ENCODE results near the gene PLA2G4E. TPM values are rescaled to one million over a fixed set of nuclear protein-coding genes. Genes with fewer than 3 reads are reported as not detected.

The PLA2G4E gene
- polyA plus RNA-seq, 3 donors: not detected

GRCh38 chr15:41983621-41984571, 36.9 kb downstream of the PLA2G4E start:
- DNase-seq (ENCODE audit: extremely low read depth in 1 of 11, low read depth in 9 of 11, low spot score in 4 of 11): no peak

- DNase-seq (ENCODE audit: extremely low read depth in 1 of 11, low read depth in 9 of 11, low spot score in 4 of 11): no peak
Measured at GRCh38 chr15:41983221-41983620, 37.6 kb downstream of the PLA2G4E start.

- DNase-seq (ENCODE audit: extremely low read depth in 1 of 11, low read depth in 9 of 11, low spot score in 4 of 11): no peak
Measured at GRCh38 chr15:41982133-41982930, 38.5 kb downstream of the PLA2G4E start.

GRCh38 chr15:41981371-41982132, 39.3 kb downstream of the PLA2G4E start:
- DNase-seq (ENCODE audit: extremely low read depth in 1 of 11, low read depth in 9 of 11, low spot score in 4 of 11): no peak

- DNase-seq (ENCODE audit: extremely low read depth in 1 of 11, low read depth in 9 of 11, low spot score in 4 of 11): no peak
Measured at GRCh38 chr15:41980654-41981323, 40.1 kb downstream of the PLA2G4E start.

GRCh38 chr15:41979493-41980266, 41.2 kb downstream of the PLA2G4E start:
- no peak for DNase-seq (ENCODE audit: extremely low read depth in 1 of 11, low read depth in 9 of 11, low spot score in 4 of 11)

GRCh38 chr15:41978534-41978933, 42.3 kb downstream of the PLA2G4E start:
- no peak for DNase-seq (ENCODE audit: extremely low read depth in 1 of 11, low read depth in 9 of 11, low spot score in 4 of 11)

GRCh38 chr15:41977757-41978383, 43.0 kb downstream of the PLA2G4E start:
- DNase-seq (ENCODE audit: extremely low read depth in 1 of 11, low read depth in 9 of 11, low spot score in 4 of 11): no peak

GRCh38 chr15:41975669-41976068, 45.2 kb downstream of the PLA2G4E start:
- DNase-seq (ENCODE audit: extremely low read depth in 1 of 11, low read depth in 9 of 11, low spot score in 4 of 11): no peak

GRCh38 chr15:41974041-41974440, 46.8 kb downstream of the PLA2G4E start:
- no peak for DNase-seq (ENCODE audit: extremely low read depth in 1 of 11, low read depth in 9 of 11, low spot score in 4 of 11)

- DNase-seq (ENCODE audit: extremely low read depth in 1 of 11, low read depth in 9 of 11, low spot score in 4 of 11): peak; percentile 94 to 100 (median 97)
Measured at GRCh38 chr15:41972253-41973242, 48.3 kb downstream of the PLA2G4E start, which contains the start of gene EHD4. Gene EHD4, minus strand, starts transcription at chr15:41972557. Its CDS starts 63 bp downstream, at chr15:41972494.

- no peak for DNase-seq (ENCODE audit: extremely low read depth in 1 of 11, low read depth in 9 of 11, low spot score in 4 of 11)
Measured at GRCh38 chr15:41971895-41972252, 49.0 kb downstream of the PLA2G4E start.

- peak in 7 of 11 donors; percentile 34 to 70 (median 47) for DNase-seq (ENCODE audit: extremely low read depth in 1 of 11, low read depth in 9 of 11, low spot score in 4 of 11)
Measured at GRCh38 chr15:41971089-41971894, 49.5 kb downstream of the PLA2G4E start.

- DNase-seq (ENCODE audit: extremely low read depth in 1 of 11, low read depth in 9 of 11, low spot score in 4 of 11): no peak
Measured at GRCh38 chr15:41970456-41970855, 50.4 kb downstream of the PLA2G4E start.

GRCh38 chr15:41969851-41970431, 50.9 kb downstream of the PLA2G4E start:
- no peak for DNase-seq (ENCODE audit: extremely low read depth in 1 of 11, low read depth in 9 of 11, low spot score in 4 of 11)
